GM23338 (cell line): Measurements from ENCODE around the gene PARP11. TPM values are rescaled to one million over a fixed set of nuclear protein-coding genes. Genes with fewer than 3 reads are reported as not detected.

Experiments
- ATAC-seq: fragments of 200-7000 bp; cut with Tn5 transposase; 3 replicates; pipeline ENCODE4 v1.9.1; 2020
- DNase-seq: peaks from one replicate; pipeline ENCODE4 v3.0.0-alpha.2; 2015; ENCODE audit warnings: low spot score
- H2AFZ ChIP-seq: fragments of 200-600 bp; sonication (generic); 2 replicates; pipeline ENCODE4 v1.8.0; 2016; ENCODE audit warnings: antibody characterized with exemption, mild to moderate bottlenecking, moderate library complexity
- H3F3A ChIP-seq: fragments of 200-600 bp; sonication (generic); replicated peaks from 2 replicates; pipeline ENCODE4 v1.8.0; 2017; ENCODE audit warnings: antibody characterized with exemption, mixed run types, low read depth
- H3K27ac ChIP-seq: fragments of 200-600 bp; sonication (generic); 2 replicates; pipeline ENCODE4 v1.6.1; 2016; ENCODE audit warnings: low read depth
- H3K27me3 ChIP-seq: fragments of 200-600 bp; sonication (generic); 2 replicates; pipeline ENCODE4 v1.8.0; 2016; ENCODE audit warnings: mild to moderate bottlenecking, mixed run types, moderate library complexity; ENCODE audit not compliant: insufficient read depth
- H3K36me3 ChIP-seq: fragments of 200-600 bp; sonication (generic); 2 replicates; pipeline ENCODE4 v1.8.0; 2016; ENCODE audit warnings: mild to moderate bottlenecking; ENCODE audit not compliant: insufficient read depth
- H3K4me1 ChIP-seq: fragments of 200-600 bp; sonication (generic); 2 replicates; pipeline ENCODE4 v1.8.0; 2016; ENCODE audit warnings: mild to moderate bottlenecking, moderate library complexity; ENCODE audit not compliant: insufficient read depth
- H3K4me2 ChIP-seq: fragments of 200-600 bp; sonication (generic); 2 replicates; pipeline ENCODE4 v1.7.1; 2017; ENCODE audit warnings: mixed run types
- H3K4me3 ChIP-seq: fragments of 200-600 bp; sonication (generic); 2 replicates; pipeline ENCODE4 v1.6.1; 2016; ENCODE audit warnings: mixed run types
- H3K79me2 ChIP-seq: fragments of 200-600 bp; sonication (generic); replicated peaks from 2 replicates; pipeline ENCODE4 v1.8.0; 2017; ENCODE audit warnings: mild to moderate bottlenecking; ENCODE audit not compliant: insufficient read depth
- H3K9me2 ChIP-seq: fragments of 200-600 bp; sonication (generic); 2 replicates; pipeline ENCODE4 v1.8.0; 2017; ENCODE audit not compliant: insufficient read depth
- H4K20me1 ChIP-seq: fragments of 200-600 bp; sonication (generic); replicated peaks from 2 replicates; pipeline ENCODE4 v1.8.0; 2017; ENCODE audit warnings: mild to moderate bottlenecking; ENCODE audit not compliant: insufficient read depth
- H3K27ac Mint-ChIP-seq: 2 replicates; pipeline ENCODE4 v1.8.0; 2020; ENCODE audit warnings: inconsistent platforms, mild to moderate bottlenecking, moderate library complexity, mixed read lengths
- H3K27me3 Mint-ChIP-seq: 3 replicates; pipeline ENCODE4 v1.8.0; 2022; ENCODE audit warnings: low read depth, mild to moderate bottlenecking, moderate library complexity, mixed read lengths, inconsistent platforms; ENCODE audit not compliant: insufficient read depth, poor library complexity
- H3K36me3 Mint-ChIP-seq: 3 replicates; pipeline ENCODE4 v1.8.0; 2021; ENCODE audit warnings: low read depth, mild to moderate bottlenecking, inconsistent platforms, moderate library complexity, mixed read lengths
- H3K4me1 Mint-ChIP-seq: 3 replicates; pipeline ENCODE4 v1.8.0; 2020; ENCODE audit warnings: mild to moderate bottlenecking, inconsistent platforms, mixed read lengths
- H3K4me3 Mint-ChIP-seq: 3 replicates; pipeline ENCODE4 v1.8.0; 2021; ENCODE audit warnings: moderate library complexity, mild to moderate bottlenecking, inconsistent platforms, mixed read lengths
- H3K9me3 Mint-ChIP-seq: 3 replicates; pipeline ENCODE4 v1.8.0; 2020; ENCODE audit warnings: moderate library complexity, mild to moderate bottlenecking, inconsistent platforms, mixed read lengths
- CREB1 ChIP-seq: fragments of 250-450 bp; sonication (Bioruptor Pico); IDR thresholded peaks from 2 replicates; pipeline ENCODE4 v1.5.0; 2020; ENCODE audit warnings: low read depth, mild to moderate bottlenecking, moderate library complexity
- CTCF ChIP-seq, 2 experiments: fragments of 200-600 bp in 1 of 2; sonication (generic) in 1 of 2; conservative IDR thresholded peaks; 2 replicates each; pipeline versions ENCODE4 v1.5.1 to v1.6.1; 2016 to 2017; ENCODE audit warnings: antibody characterized with exemption in 2 of 2, low read depth in 2 of 2, mild to moderate bottlenecking in 2 of 2, moderate library complexity in 1 of 2
- ETS1 ChIP-seq: IDR thresholded peaks from 2 replicates; pipeline ENCODE4 v1.6.1; 2016; ENCODE audit warnings: antibody characterized with exemption
- EZH2 ChIP-seq: fragments of 200-600 bp; sonication (generic); IDR thresholded peaks from one replicate; pipeline ENCODE4 v1.8.0; 2017; ENCODE audit warnings: antibody characterized with exemption, mild to moderate bottlenecking, low read depth; ENCODE audit not compliant: unreplicated experiment
- EZH2phosphoT487 ChIP-seq: fragments of 200-600 bp; sonication (generic); IDR thresholded peaks from one replicate; pipeline ENCODE4 v1.8.1; 2018; ENCODE audit warnings: antibody characterized with exemption; ENCODE audit not compliant: unreplicated experiment
- NANOG ChIP-seq: IDR thresholded peaks from 2 replicates; pipeline ENCODE4 v1.6.1; 2016; ENCODE audit warnings: antibody characterized with exemption, borderline replicate concordance
- POLR2AphosphoS5 ChIP-seq: IDR thresholded peaks from 2 replicates; pipeline ENCODE4 v1.6.1; 2016; ENCODE audit warnings: antibody characterized with exemption, low read depth
- REST ChIP-seq: IDR thresholded peaks from one replicate; pipeline ENCODE4 v1.6.1; 2018; ENCODE audit warnings: antibody characterized with exemption; ENCODE audit not compliant: unreplicated experiment
- STAT1 ChIP-seq: IDR thresholded peaks from one replicate; pipeline ENCODE4 v1.6.1; 2016; ENCODE audit warnings: antibody characterized with exemption; ENCODE audit not compliant: unreplicated experiment
- ZNF114 ChIP-seq: fragments of 250-450 bp; sonication (Bioruptor Pico); IDR thresholded peaks from 2 replicates; pipeline ENCODE4 v1.5.0; 2020; ENCODE audit warnings: mild to moderate bottlenecking, moderate library complexity
- ZNF462 ChIP-seq: fragments of 250-450 bp; sonication (Bioruptor Pico); IDR thresholded peaks from 2 replicates; pipeline ENCODE4 v1.5.0; 2020; ENCODE audit warnings: mild to moderate bottlenecking, moderate library complexity
- polyA plus RNA-seq: library from polyadenylated mRNA; unstranded; fragments of >200 nt; fragmentation: Nextera tagmentation; extraction: Ambion mirVana; gene quantifications from 2 replicates; pipeline ENCODE4 v1.2.1, GENCODE V29; 2016
- total RNA-seq: library from RNA; depleted of rRNA; stranded (reverse); fragments of >200 nt; shearing (Covaris generic); gene quantifications from 2 replicates; pipeline ENCODE4 v1.2.3, GENCODE V29; 2014

Gene PARP11
- total and polyA plus RNA-seq, 2 experiments from 2014 or later = 4.8 to 11.5 TPM

- TF ChIP-seq ZNF462 (CRISPR knock-in tag) (no peak), STAT1 (no peak), CREB1 (CRISPR knock-in tag) (no peak), CTCF (conservative IDR thresholded peaks at IDR 0.05; ENCODE audit: low read depth in 2 of 2) (no peak)
These were observed 48.8 kb upstream of the PARP11 start (continued) for GRCh38 chr12:3922033-3922432.

GRCh38 chr12:3921526-3921925, 48.3 kb upstream of the PARP11 start:
- peaks cover 13% of the 10 kb centered on the region for H3K9me2 ChIP-seq
- no peaks in the 10 kb centered on the region for H3K27me3 Mint-ChIP-seq
- no peak overlapping the region for H3K4me3 ChIP-seq
- no peak overlapping the region for H2AFZ ChIP-seq
- H3K36me3 Mint-ChIP-seq = no peaks in the 10 kb centered on the region
- no peak overlapping the region for H3K4me3 Mint-ChIP-seq
- no peak for ATAC-seq
- H4K20me1 ChIP-seq = no peaks in the 10 kb centered on the region
- H3K4me1 Mint-ChIP-seq = no peaks in the 10 kb centered on the region
- no peak overlapping the region for H3K27ac ChIP-seq
- H3F3A ChIP-seq = no peaks in the 10 kb centered on the region
- no peaks in the 10 kb centered on the region for H3K27me3 ChIP-seq
- no peak for DNase-seq
- no peak overlapping the region for H3K27ac Mint-ChIP-seq
- no peaks in the 10 kb centered on the region for H3K36me3 ChIP-seq
- H3K79me2 ChIP-seq = no peaks in the 10 kb centered on the region
- H3K4me1 ChIP-seq = 0 out of 2 replicates have a peak, but pooled peaks cover 5% of the 10 kb centered on the region
- H3K9me3 Mint-ChIP-seq = no peaks in the 10 kb centered on the region
- no peak overlapping the region for H3K4me2 ChIP-seq
- no peak for TF ChIP-seq ZNF114 (CRISPR knock-in tag)
- no peak for TF ChIP-seq EZH2
- TF ChIP-seq NANOG = no peak
- TF ChIP-seq EZH2phosphoT487 = no peak
- TF ChIP-seq POLR2AphosphoS5 = no peak
- no peak for TF ChIP-seq CREB1 (CRISPR knock-in tag)
- no peak for TF ChIP-seq STAT1
- no peak for TF ChIP-seq REST
- no peak for TF ChIP-seq ETS1
